Ascending aorta (tissue), 2 donors: ENCODE results near the gene FXYD1. TPM values are rescaled to one million over a fixed set of nuclear protein-coding genes. Genes with fewer than 3 reads are reported as not detected.

Source experiments
- DNase-seq, 2 donors: peaks; one replicate each; pipeline ENCODE4 v3.0.0-alpha.2; 2019; ENCODE audit warnings: low spot score in 2 of 2
- H3K27ac ChIP-seq, 2 donors: fragments of 200-600 bp; sonication (generic); one replicate each; pipeline ENCODE4 v1.5.1; 2016 to 2017; ENCODE audit warnings: mild to moderate bottlenecking in 1 of 2
- H3K27me3 ChIP-seq: fragments of 200-600 bp; sonication (generic); one replicate; pipeline ENCODE4 v1.5.1; 2017
- H3K36me3 ChIP-seq, 2 donors: fragments of 200-600 bp; sonication (generic); one replicate each; pipeline ENCODE4 v1.5.1; 2016
- H3K4me1 ChIP-seq, 2 donors: fragments of 200-600 bp; sonication (generic); one replicate each; pipeline ENCODE4 v1.5.1; 2016 to 2017; ENCODE audit warnings: mild to moderate bottlenecking in 1 of 2
- H3K4me3 ChIP-seq, 2 donors: fragments of 200-600 bp; sonication (generic); one replicate each; pipeline ENCODE4 v1.5.1; 2016 to 2017; ENCODE audit warnings: mild to moderate bottlenecking in 1 of 2
- H3K9me3 ChIP-seq, 2 donors: fragments of 200-600 bp; sonication (generic); one replicate each; pipeline ENCODE4 v1.5.1; 2016
- CTCF ChIP-seq, 3 experiments: fragments of 200-600 bp in 2 of 3; fragments of 450-650 bp in 1 of 3; sonication (generic) in 2 of 3; IDR thresholded peaks; one replicate each; pipeline ENCODE4 v1.5.1; 2016 to 2019; ENCODE audit warnings: antibody characterized with exemption in 3 of 3, mild to moderate bottlenecking in 1 of 3, moderate library complexity in 1 of 3
- intact Hi-C: fragments of 100-400 bp; cut with DNase I; formaldehyde crosslinking; loops from one replicate; pipeline ENCODE4 v1.15.1; 2023
- total RNA-seq: library from RNA; depleted of rRNA; stranded (reverse); fragments of >200 nt; gene quantifications from one replicate; pipeline ENCODE4 v1.1.0, GENCODE V29; 2016

Gene FXYD1
- total RNA-seq, 1 donor from 2014 or later, result 34.8 TPM

GRCh38 chr19:35093941-35094647, 44.5 kb upstream of the FXYD1 start:
- peaks cover 0 to 4% of the 10 kb centered on the region in 2 donors for H3K4me1 ChIP-seq
- H3K27ac ChIP-seq, result no peak overlapping the region
- intact Hi-C loops, result no loop called here
- TF ChIP-seq CTCF (IDR thresholded peaks at IDR 0.05), result no peak
- H3K36me3 ChIP-seq, result no peaks in the 10 kb centered on the region
- DNase-seq, result no peak
- H3K4me3 ChIP-seq, result no peak overlapping the region
- H3K27me3 ChIP-seq, result peaks cover 3% of the 10 kb centered on the region
- H3K9me3 ChIP-seq, result no peaks in the 10 kb centered on the region

- Histone ChIP-seq H3K9me3 (no peaks in the 10 kb centered on the region), H3K27ac (no peak overlapping the region), H3K27me3 (peaks cover 3% of the 10 kb centered on the region), H3K4me1 (peaks cover 0 to 4% of the 10 kb centered on the region in 2 donors), H3K4me3 (no peak overlapping the region), H3K36me3 (no peaks in the 10 kb centered on the region)
- no peak for DNase-seq
- no peak for TF ChIP-seq CTCF (IDR thresholded peaks at IDR 0.05)
- intact Hi-C loops, result no loop called here
Observed at GRCh38 chr19:35094656-35095055, 44.0 kb upstream of the FXYD1 start.

- H3K9me3 ChIP-seq, result no peaks in the 10 kb centered on the region
- H3K4me1 ChIP-seq, result peaks cover 0 to 2% of the 10 kb centered on the region in 2 donors
- TF ChIP-seq CTCF (IDR thresholded peaks at IDR 0.05), result no peak
- intact Hi-C loops, result no loop called here
- no peak overlapping the region for H3K4me3 ChIP-seq
- no peak overlapping the region for H3K27ac ChIP-seq
- no peaks in the 10 kb centered on the region for H3K36me3 ChIP-seq
- no peak for DNase-seq
- H3K27me3 ChIP-seq, result peaks cover 3% of the 10 kb centered on the region
Observed at GRCh38 chr19:35095667-35096368, 42.8 kb upstream of the FXYD1 start.

GRCh38 chr19:35098413-35099049, 40.1 kb upstream of the FXYD1 start:
- H3K36me3 ChIP-seq, result no peaks in the 10 kb centered on the region
- H3K27ac ChIP-seq, result no peak overlapping the region
- no peak for TF ChIP-seq CTCF (IDR thresholded peaks at IDR 0.05)
- no peak overlapping the region for H3K4me3 ChIP-seq
- no peaks in the 10 kb centered on the region for H3K4me1 ChIP-seq
- no peaks in the 10 kb centered on the region for H3K27me3 ChIP-seq
- no peaks in the 10 kb centered on the region for H3K9me3 ChIP-seq
- intact Hi-C loops, result no loop called here
- DNase-seq, result no peak

GRCh38 chr19:35099155-35099896, 39.3 kb upstream of the FXYD1 start:
- no peak for TF ChIP-seq CTCF (IDR thresholded peaks at IDR 0.05)
- Histone ChIP-seq H3K9me3 (no peaks in the 10 kb centered on the region), H3K27me3 (no peaks in the 10 kb centered on the region), H3K27ac (no peak overlapping the region), H3K4me1 (no peaks in the 10 kb centered on the region), H3K4me3 (no peak overlapping the region), H3K36me3 (no peaks in the 10 kb centered on the region)
- no peak for DNase-seq
- intact Hi-C loops, result no loop called here
